OCI-LY7 (cell line): ENCODE measurements around the gene TTC36. TPM values are rescaled to one million over a fixed set of nuclear protein-coding genes. Genes with fewer than 3 reads are reported as not detected.

Source experiments
- BruUV-seq: library from RNA; stranded (reverse); fragments of 400-500 nt; replicated peaks from 2 replicates; lab custom pipeline; 2021; lab: Mats Ljungman, UMichigan
- CTCF ChIA-PET: fragments of 300-600 bp; sonication (Branson Sonifier 250); formaldehyde crosslinking; loops from one replicate; lab custom pipeline; 2022; ENCODE audit warnings: antibody characterized with exemption; ENCODE audit not compliant: unreplicated experiment; lab: Charles Lee
- POLR2A ChIA-PET: fragments of 300-600 bp; sonication (Branson Sonifier 250); formaldehyde crosslinking; loops from one replicate; lab custom pipeline; 2022; ENCODE audit warnings: antibody characterized with exemption; lab: Charles Lee
- DNase-seq: peaks from one replicate; pipeline ENCODE4 v3.0.0-alpha.2; 2015; ENCODE audit warnings: low spot score
- H2AFZ ChIP-seq: fragments of 200-600 bp; sonication (generic), shearing (Covaris generic); 2 replicates; pipeline ENCODE4 v1.6.1; 2014; ENCODE audit warnings: mild to moderate bottlenecking, antibody characterized with exemption, low read length, moderate library complexity
- H3K27ac ChIP-seq: fragments of 200-600 bp; sonication (generic); 2 replicates; pipeline ENCODE4 v1.5.1; 2014; ENCODE audit warnings: mixed run types, low read depth, mild to moderate bottlenecking, moderate library complexity, low read length, inconsistent platforms; ENCODE audit not compliant: poor library complexity, severe bottlenecking
- H3K36me3 ChIP-seq: fragments of 200-600 bp; sonication (generic); 2 replicates; pipeline ENCODE4 v1.6.1; 2014; ENCODE audit warnings: mild to moderate bottlenecking, antibody characterized with exemption, low read length, moderate library complexity, mixed read lengths; ENCODE audit not compliant: insufficient read depth
- H3K4me1 ChIP-seq: fragments of 200-600 bp; sonication (generic); 2 replicates; pipeline ENCODE4 v1.5.1; 2014; ENCODE audit warnings: mild to moderate bottlenecking, low read length; ENCODE audit not compliant: insufficient read depth, poor library complexity, severe bottlenecking
- H3K4me2 ChIP-seq: fragments of 200-600 bp; sonication (generic); 2 replicates; pipeline ENCODE4 v1.6.1; 2014; ENCODE audit warnings: mild to moderate bottlenecking, low read length
- H3K4me3 ChIP-seq: fragments of 200-600 bp; sonication (generic); 2 replicates; pipeline ENCODE4 v1.5.1; 2014; ENCODE audit warnings: mild to moderate bottlenecking, low read depth, low read length; ENCODE audit not compliant: poor library complexity, severe bottlenecking
- H3K79me2 ChIP-seq: fragments of 200-600 bp; sonication (generic); 2 replicates; pipeline ENCODE4 v1.6.1; 2016; ENCODE audit warnings: low read depth, mild to moderate bottlenecking, low read length, moderate library complexity, mixed read lengths; ENCODE audit not compliant: insufficient read depth
- H3K9me2 ChIP-seq: fragments of 200-600 bp; sonication (generic); 2 replicates; pipeline ENCODE4 v1.6.1; 2016; ENCODE audit warnings: mild to moderate bottlenecking, low read length, mixed read lengths; ENCODE audit not compliant: insufficient read depth
- H3K9me3 ChIP-seq: fragments of 200-600 bp; sonication (generic); 2 replicates; pipeline ENCODE4 v1.6.1; 2014; ENCODE audit warnings: mild to moderate bottlenecking, mixed run types, low read length, mixed read lengths
- H4K20me1 ChIP-seq: fragments of 200-600 bp; sonication (generic); 2 replicates; pipeline ENCODE4 v1.6.1; 2014; ENCODE audit warnings: mild to moderate bottlenecking, antibody characterized with exemption, low read length, moderate library complexity, mixed read lengths; ENCODE audit not compliant: insufficient read depth
- CTCF ChIP-seq: fragments of 200-600 bp; sonication (generic); conservative IDR thresholded peaks from 2 replicates; pipeline ENCODE4 v1.5.1; 2014; ENCODE audit warnings: mild to moderate bottlenecking, antibody characterized with exemption, low read length, moderate library complexity, mixed read lengths
- EZH2phosphoT487 ChIP-seq: fragments of 200-600 bp; sonication (generic); IDR thresholded peaks from 2 replicates; pipeline ENCODE4 v1.6.1; 2018; ENCODE audit warnings: low read depth, borderline replicate concordance, mild to moderate bottlenecking, mixed run types, antibody characterized with exemption, low read length, moderate library complexity, mixed read lengths
- intact Hi-C: fragments of 100-400 bp; cut with micrococcal nuclease; formaldehyde crosslinking; loops from one replicate; pipeline ENCODE4 v1.10.0; 2022; ENCODE audit not compliant: unreplicated experiment
- total RNA-seq, 2 experiments: library from RNA; depleted of rRNA in 1 of 2; stranded (reverse); fragments of >200 nt in 1 of 2; shearing (Covaris generic) in 1 of 2; gene quantifications; 2 replicates each; pipeline ENCODE4 v1.2.3, GENCODE V29; 2014 to 2022

TTC36 gene
- total RNA-seq, 2 experiments from 2014 or later = 0.82 TPM; not detected in 1

- Histone ChIP-seq H2AFZ (no peak overlapping the region), H3K9me2 (no peaks in the 10 kb centered on the region), H4K20me1 (no peaks in the 10 kb centered on the region), H3K4me1 (no peaks in the 10 kb centered on the region), H3K27ac (no peak overlapping the region), H3K36me3 (peaks cover 95% of the 10 kb centered on the region), H3K4me2 (no peak overlapping the region), H3K9me3 (no peaks in the 10 kb centered on the region), H3K79me2 (no peaks in the 10 kb centered on the region), H3K4me3 (no peak overlapping the region)
- intact Hi-C loops = no loop called here
- ChIA-PET CTCF (no interaction called here), POLR2A (interaction anchor here (0.6 to 1.0 kb wide), 2 partner anchors 11 to 245 kb away, joined by 3 to 4 read pairs; no protein-coding TSS in a partner anchor)
- DNase-seq = no peak
- BruUV-seq = no TSS peak
- no peak for TF ChIP-seq CTCF
- TF ChIP-seq EZH2phosphoT487 = no peak
Measured at GRCh38 chr11:118497831-118498230, 29.4 kb upstream of the TTC36 start.

GRCh38 chr11:118503216-118503615 is 24.1 kb upstream of the TTC36 start:
- Histone ChIP-seq H3K9me3 (no peaks in the 10 kb centered on the region), H3K4me3 (no peak overlapping the region), H3K79me2 (no peaks in the 10 kb centered on the region), H4K20me1 (no peaks in the 10 kb centered on the region), H3K4me1 (no peaks in the 10 kb centered on the region), H3K27ac (no peak overlapping the region), H3K36me3 (peaks cover 98% of the 10 kb centered on the region), H2AFZ (no peak overlapping the region), H3K4me2 (no peak overlapping the region), H3K9me2 (no peaks in the 10 kb centered on the region)
- ChIA-PET POLR2A (interaction anchor here (0.8 kb wide), 1 partner anchor 31 kb away, joined by 3 read pairs; no protein-coding TSS in a partner anchor), CTCF (no interaction called here)
- TF ChIP-seq EZH2phosphoT487 = no peak
- no peak for TF ChIP-seq CTCF
- BruUV-seq = TSS peak; percentile 52
- no peak for DNase-seq
- intact Hi-C loops = no loop called here

GRCh38 chr11:118511601-118512000 is 15.7 kb upstream of the TTC36 start:
- Histone ChIP-seq H3K4me2 (no peak overlapping the region), H3K9me3 (no peaks in the 10 kb centered on the region), H3K27ac (no peak overlapping the region), H3K4me3 (no peak overlapping the region), H3K36me3 (peaks cover 97% of the 10 kb centered on the region), H4K20me1 (no peaks in the 10 kb centered on the region), H2AFZ (no peak overlapping the region), H3K79me2 (no peaks in the 10 kb centered on the region), H3K4me1 (no peaks in the 10 kb centered on the region), H3K9me2 (no peaks in the 10 kb centered on the region)
- POLR2A ChIA-PET = no interaction called here
- TF ChIP-seq EZH2phosphoT487 (no peak), CTCF (no peak)
- CTCF ChIA-PET = no interaction called here
- no peak for DNase-seq
- intact Hi-C loops = no loop called here
- no TSS peak for BruUV-seq
